COLO668 (cell line): ENCODE data around the gene ANXA8L1.
"Not testable (repeated sequence)": the region's sequence is repeated elsewhere in the genome, so short reads cannot be mapped to it uniquely, and the experiment has no call there.

Experiments
- DNase-seq: peaks from one replicate; lab custom pipeline; 2025; ENCODE audit not compliant: unreplicated experiment; lab: John Stamatoyannopoulos, UW

ANXA8L1 gene, protein sequence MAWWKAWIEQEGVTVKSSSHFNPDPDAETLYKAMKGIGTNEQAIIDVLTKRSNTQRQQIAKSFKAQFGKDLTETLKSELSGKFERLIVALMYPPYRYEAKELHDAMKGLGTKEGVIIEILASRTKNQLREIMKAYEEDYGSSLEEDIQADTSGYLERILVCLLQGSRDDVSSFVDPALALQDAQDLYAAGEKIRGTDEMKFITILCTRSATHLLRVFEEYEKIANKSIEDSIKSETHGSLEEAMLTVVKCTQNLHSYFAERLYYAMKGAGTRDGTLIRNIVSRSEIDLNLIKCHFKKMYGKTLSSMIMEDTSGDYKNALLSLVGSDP

DNA sequence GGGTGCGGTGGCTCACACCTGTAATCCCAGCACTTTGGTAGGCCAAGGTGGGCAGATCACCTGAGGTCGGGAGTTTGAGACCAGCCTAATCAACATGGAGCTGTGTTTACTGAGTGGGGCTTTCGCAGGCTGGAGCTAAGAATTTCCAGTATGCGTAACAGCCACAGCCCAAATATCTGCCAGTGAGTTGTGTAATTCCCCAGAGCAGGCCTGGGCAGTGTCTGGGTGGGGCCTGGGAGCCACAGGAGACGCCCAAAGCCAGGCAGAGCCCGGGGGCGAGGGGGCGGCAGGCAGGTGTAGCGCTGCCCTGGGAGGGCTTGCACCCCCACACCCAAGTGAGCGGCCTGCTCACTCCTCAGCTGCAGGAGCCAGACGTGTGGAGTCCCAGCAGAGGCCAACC, at the start of gene ANXA8L1:
TSS of gene ANXA8L1 (plus strand) at position 371 of the 400 bp plus-strand sequence. CDS start 76 bp downstream, outside the sequence.
- DNase-seq = not testable (repeated sequence)

GRCh38 chr10:46326066-46326465, 49.5 kb upstream of the ANXA8L1 start:
- no peak for DNase-seq

DNA sequence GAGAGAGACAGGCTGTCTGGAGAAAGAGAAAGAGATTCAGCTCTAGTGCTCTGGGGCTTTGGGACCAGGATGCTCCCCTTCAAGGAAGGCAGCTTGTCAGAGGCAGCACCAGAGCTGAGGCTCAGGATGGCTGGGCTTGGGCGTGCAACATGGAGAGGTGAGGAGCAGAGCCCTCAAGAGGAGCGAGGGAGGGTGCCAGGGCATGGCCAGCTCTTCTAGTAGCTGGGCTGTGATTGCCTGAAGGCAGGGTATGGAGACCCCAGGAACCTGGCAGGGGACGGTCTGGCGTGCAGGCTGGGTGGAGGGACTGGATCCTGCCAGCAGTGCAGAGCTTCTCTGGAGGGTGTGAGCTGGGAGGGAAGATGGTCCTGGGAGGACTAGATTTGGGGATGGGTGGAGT, 48.6 kb upstream of the ANXA8L1 start:
- DNase-seq = no peak

DNA sequence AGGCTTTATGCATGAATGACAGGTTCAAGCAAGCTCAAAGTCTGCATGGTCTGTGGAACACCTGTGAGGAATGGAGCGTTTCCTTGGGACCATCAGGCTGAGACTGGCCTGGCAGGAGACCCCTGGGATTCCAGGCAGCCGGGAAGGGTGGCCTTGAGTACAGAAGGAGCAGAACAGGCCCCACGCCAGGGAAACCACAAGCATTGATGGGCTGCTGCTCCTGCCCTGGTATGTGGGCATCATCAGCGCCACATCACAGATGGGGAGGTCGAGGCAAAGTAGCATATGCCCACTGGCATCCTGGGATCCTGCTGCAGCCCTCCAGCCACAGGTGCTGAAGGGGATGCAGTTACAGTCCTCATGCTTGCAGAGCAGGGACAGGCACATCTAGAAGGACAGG, 47.9 kb upstream of the ANXA8L1 start:
- no peak for DNase-seq

DNA sequence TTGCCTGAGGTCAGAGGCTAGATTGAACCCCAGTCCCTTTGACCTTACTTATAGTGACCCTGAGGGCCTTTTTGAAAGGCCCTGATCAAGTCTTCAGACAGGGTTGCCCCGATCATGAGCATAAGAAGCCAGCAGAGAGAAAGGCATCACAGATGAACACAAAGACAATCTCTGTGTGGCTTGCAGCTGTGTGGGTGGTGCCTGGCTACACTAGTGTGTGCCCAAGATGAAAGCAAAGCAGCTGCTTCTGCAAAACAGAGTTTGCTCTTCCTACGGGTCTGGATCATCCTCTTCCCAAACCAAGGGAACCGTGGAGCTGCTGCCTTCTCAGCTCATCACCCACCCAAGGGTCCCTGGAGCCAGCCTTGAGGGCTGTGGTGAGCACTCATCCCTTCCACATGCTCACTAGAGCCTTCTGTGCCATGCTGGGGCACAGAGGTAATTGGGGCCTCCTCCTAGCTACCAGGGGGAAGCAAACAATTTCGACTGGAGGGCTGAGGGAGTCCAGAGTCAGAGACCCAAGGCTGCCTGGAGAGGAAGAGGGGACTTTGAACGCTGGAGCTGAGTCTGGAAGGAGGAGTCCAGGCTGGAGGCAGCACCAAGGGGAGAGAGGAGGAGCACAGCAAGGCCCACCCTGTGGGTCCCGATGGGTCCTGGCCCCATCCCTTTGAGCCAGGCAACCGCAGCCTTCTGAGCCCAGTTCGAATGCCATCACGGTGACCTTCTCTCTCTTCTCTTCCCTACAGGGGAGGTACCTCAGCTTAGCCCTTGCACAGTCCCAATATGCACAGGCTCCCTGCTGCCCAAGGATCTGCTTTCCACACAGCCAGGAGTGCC, 46.5 kb upstream of the ANXA8L1 start:
- no peak for DNase-seq

- DNase-seq = no peak
These were observed 45.9 kb upstream of the ANXA8L1 start for GRCh38 chr10:46329690-46330016.

DNA sequence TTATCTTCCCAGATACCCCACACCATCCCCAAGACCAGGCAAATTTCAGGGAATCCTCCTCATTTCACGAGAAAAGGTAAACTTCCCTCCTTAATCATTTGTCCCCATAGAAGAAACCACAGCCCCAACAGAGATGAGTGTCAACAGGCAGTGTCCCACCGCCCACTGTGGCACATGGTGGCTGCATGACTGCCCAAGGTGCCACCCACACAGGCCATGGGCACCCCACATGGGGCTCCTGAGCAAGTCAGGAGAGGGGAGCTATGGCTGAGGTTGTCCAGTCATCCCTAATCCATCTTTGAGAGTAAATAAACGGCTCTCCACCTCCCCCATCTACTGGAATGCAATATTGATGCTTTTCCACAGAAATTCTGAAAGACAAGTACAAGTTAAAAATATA, 44.7 kb upstream of the ANXA8L1 start:
- DNase-seq = no peak

- not testable (repeated sequence) for DNase-seq
These were observed 10.1 kb upstream of the ANXA8L1 start for GRCh38 chr10:46365484-46365883.

DNA sequence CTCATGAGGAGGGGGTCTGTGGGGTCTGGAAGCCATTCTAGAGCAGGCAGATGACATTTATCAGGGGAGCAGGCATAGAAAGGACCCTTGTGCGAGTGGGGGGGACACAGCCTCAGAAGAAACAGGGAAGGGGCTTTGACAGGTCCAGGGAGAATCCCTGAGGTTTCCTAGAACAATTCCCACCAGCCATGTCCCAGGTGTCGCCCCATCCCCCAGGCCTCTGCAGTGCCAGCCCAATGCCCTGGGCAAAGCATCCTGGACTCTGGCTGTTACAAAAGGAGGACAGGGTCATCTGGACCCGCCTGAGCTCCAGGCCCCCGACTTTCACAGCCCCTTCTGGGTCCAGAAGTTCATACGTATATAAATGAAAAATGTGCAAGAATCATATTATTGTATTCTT, 8.4 kb upstream of the ANXA8L1 start:
- DNase-seq = not testable (repeated sequence)

DNA sequence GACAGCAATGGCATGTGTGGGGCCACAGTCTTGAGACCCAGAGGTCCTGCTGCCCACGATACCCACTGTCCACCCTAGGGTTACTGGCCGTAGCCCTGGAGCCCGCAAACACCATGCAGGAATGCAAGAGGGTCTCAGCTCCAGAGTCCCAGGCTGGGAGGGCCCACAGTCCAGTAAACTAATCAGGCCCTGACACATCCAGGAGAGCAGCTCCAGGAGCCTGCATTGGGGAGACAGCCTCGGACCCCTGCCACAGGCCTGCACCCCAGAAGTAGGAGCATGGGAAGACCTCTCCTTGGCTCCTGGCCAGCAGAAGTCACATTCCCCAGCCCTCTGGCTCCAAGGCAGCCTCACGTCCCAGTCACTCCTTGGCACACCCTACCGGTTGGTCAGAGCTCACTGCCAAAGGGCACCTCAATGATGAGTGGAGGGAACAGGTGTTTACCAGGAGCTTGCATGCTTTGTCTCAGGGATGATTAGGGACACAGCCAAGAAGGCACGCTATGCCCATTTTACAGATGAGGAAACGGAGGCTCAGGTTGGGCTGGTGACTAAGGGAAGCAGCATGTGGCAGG, 7.8 kb upstream of the ANXA8L1 start:
- DNase-seq = not testable (repeated sequence)

GRCh38 chr10:46368956-46369355, 6.6 kb upstream of the ANXA8L1 start:
- not testable (repeated sequence) for DNase-seq

GRCh38 chr10:46374410-46374809, 1.2 kb upstream of the ANXA8L1 start:
- not testable (repeated sequence) for DNase-seq

- not testable (repeated sequence) for DNase-seq
These were observed 1.4 kb downstream of the ANXA8L1 start for GRCh38 chr10:46377022-46377421.

DNA sequence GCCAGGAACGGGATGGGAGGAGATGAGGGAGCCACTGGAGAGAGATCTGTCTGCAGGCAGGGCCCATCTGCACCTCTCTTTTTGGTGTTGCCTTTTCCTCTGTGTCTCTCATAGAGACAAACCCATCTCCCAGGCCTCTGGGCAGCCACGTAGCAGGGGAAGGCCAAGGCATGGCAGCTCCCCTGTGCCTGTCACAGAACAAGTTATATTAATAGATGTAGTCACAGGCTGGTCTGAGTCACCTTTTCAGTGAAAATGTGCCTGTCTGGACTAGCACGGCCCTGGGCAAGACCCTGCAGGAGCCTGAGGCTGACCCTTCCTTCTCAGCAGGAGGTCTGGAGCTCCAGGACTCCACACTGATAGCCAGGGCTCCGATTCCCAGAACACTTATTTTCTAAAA, 2.1 kb downstream of the ANXA8L1 start:
- not testable (repeated sequence) for DNase-seq

DNA sequence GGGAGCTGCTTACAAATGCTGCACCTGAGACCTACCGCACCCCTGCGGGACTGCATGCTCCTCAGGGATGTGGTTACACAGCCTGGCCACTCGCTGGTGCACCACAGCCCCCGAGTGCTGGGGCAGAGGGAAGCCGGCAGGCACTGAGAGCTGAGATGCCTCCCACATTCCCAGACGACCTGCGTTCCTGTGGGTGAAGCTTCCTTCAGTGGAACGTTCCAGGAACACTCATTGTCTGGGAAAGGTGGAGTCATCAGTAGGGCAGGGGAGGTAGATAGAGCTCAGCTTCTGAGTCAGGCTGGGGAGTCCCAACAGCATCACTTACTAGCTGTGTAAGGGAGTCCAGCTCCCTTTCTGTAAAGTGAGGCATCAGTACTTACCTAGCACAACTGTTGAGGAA, 2.5 kb downstream of the ANXA8L1 start:
- DNase-seq = not testable (repeated sequence)

DNA sequence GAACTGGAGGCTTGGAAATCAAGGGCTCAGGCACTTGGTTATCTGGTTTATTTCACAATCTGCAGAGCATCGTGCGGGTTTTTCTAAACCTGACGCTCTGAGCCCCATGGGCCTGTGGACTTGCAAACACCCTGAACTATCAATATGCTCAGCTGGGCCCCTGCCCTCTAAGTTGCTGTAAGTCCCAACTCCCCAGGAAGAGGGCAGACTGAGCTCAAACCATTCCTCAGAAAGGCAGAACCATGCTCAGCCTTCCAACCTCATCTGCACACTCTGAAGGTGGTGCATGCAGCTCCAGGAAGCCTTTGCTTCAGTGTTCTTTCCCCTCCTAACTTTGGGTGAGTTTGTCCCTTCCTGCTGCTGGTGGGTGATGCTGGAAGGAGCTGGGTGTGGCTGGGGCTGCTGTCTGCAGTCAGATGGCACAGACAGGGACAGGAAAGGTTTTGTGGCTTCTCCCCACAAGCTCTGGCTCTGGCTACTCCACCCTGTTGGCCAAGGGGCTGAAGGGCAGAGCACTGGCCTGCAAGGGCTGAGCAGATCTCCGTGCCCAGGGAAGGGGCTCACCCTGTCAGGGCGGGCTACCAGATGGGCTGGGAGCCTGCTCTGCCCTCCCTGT, 3.8 kb downstream of the ANXA8L1 start:
- not testable (repeated sequence) for DNase-seq

- not testable (repeated sequence) for DNase-seq
These were observed 10.3 kb downstream of the ANXA8L1 start for GRCh38 chr10:46385858-46386257.

DNA sequence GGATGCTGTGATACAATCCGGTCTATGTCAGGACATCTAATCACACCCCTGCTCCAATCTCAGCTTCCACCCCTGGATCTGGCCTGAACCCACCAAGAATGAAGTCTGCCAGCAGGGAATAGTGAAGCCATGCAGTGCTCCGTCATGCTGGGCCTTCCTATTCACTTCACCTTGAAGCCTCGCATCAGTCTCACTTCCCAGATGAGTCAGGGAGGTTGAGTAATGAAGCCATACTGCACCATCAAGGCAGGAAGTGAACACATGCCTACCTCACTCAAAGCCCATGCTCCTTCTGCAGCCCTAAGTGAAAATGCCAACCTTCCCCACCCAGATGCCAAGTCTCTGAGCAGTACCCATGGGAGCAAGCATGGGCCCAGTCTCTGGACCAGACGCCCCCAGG, 11.1 kb downstream of the ANXA8L1 start:
- DNase-seq = not testable (repeated sequence)

- DNase-seq = not testable (repeated sequence)
These were observed 11.8 kb downstream of the ANXA8L1 start for GRCh38 chr10:46387309-46387902.

- not testable (repeated sequence) for DNase-seq
These were observed 15.8 kb downstream of the ANXA8L1 start for GRCh38 chr10:46391422-46391821.
